Activated gamma-delta T cell (primary cell): ENCODE data around the gene TRNAU1AP.
"Not testable (repeated sequence)": the region's sequence is repeated elsewhere in the genome, so short reads cannot be mapped to it uniquely, and the experiment has no call there.

Experiments used
- DNase-seq: peaks from one replicate; lab custom pipeline; 2025; lab: John Stamatoyannopoulos, UW
- total RNA-seq, 2 donors: gene quantifications; one replicate each; lab custom pipeline; 2026; lab: John Stamatoyannopoulos, UW

Gene TRNAU1AP
- 53.9 to 59.5 reads per million in 2 donors for total RNA-seq

- DNase-seq, result peak; percentile 93
Measured at GRCh38 chr1:28552758-28553663, at the start of gene TRNAU1AP. TRNAU1AP (plus strand) TSS chr1:28553085; CDS start chr1:28553111, 26 bp downstream.

- DNase-seq, result no peak
Measured at GRCh38 chr1:28503117-28503516, 49.8 kb upstream of the TRNAU1AP start.

DNA sequence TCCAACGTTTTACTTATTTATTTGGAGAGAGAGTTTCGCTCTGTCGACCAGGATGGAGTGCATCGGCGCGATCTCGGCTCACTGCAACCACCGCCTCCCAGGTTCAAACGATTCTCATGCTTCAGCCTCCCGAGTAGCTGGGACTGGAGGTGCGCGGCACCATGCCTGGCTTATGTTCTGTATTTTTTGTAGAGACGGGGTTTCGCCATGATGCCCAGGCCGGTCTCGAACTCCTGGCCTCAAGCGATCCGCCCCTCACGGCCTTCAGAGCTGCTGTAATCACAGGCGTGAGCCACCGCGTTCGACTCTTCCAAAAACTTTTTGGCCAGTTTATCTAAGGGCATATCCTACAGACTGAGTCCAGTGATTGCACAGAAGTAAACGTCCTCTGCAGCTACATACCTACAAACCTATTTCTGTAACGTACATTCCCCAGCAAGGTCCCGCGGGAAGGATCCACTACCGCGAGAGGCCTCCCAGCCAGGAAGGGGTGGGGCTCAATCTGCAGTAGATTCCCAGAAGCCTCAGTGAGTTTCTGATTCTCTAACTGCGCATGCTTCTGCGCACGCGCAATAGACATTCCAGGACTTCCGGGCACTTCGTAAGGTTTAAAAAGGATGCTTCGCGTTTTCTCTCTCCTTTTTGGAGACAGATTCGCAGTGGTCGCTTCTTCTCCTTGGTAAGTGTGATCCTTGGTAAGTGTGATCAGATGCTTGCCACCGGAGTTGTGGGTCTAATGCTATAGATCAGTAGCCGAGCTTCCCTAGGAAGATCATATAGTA is 47.3 kb upstream of the TRNAU1AP start, which contains the start of gene RCC1:
Gene RCC1, plus strand, starts transcription at position 638 of the 782 bp plus-strand sequence. CDS start 23,824 bp downstream, outside the sequence.
- DNase-seq, result peak; percentile 51

GRCh38 chr1:28506907-28507246 is 46.0 kb upstream of the TRNAU1AP start:
- no peak for DNase-seq

DNA sequence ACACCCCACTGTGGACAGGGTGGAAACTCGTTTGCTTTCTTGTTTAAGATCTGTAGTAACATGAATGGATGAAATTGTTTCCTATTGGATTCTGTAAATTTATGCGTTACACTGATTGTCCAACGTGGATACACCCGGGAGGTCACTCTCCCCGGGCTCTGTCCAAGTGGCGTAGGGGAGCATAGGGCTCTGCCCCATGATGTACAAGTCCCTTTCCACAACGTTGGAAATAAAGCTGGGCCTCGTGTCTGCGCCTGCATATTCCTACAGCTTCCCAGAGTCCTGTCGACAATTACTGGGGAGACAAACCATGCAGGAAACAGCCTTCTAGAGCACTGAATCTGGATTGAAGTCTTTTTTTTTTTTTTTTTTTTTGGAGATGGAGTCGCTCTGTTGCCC is 45.6 kb upstream of the TRNAU1AP start:
- DNase-seq, result no peak

DNA sequence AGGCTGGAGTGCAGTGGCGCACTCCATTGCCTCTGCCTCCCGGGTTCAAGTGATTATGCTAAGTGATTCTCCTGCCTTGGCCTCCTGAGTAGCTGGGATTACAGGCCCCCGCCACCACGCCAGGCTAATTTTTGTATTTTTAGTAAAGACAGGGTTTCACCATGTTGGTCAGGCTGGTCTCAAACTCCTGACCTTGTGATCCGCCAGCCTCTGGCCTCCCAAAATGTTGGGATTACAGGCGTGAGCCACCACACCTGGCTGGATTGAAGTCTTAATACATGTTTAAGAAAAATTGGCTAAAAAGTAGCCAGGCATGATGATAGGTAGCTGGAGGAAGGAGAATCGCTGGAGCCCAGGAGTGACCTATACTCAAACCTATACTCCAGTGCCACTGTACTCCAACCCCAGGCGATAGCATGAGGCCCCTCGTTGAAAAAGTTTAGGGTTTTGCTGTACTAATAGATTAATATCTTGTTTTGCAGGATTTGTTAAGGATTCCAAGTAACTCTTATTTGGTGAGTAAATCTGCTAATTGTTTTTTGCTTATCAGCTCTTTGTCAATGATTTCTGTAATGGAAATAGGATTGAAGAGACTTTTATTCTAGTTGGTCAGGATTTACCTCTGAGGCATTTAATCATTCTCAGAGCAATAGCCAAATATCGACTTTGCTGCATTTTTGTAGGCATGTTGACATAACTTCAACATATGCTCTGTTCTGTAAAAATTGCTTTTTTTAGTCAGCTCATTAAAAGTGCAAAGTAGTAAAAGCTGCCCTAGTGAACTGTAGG is 45.0 kb upstream of the TRNAU1AP start:
- DNase-seq, result no peak

DNA sequence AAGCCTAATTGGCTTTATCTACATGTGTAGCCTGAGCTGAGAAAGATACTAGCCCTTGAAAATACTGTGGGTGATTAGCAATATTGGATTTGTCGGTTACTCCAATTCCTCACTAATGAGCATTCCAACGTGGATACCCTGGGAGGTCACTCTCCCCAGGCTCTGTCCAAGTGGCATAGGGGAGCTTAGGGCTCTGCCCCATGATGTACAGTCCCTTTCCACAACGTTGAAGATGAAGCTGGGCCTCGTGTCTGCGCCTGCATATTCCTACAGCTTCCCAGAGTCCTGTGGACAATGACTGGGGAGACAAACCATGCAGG is 44.5 kb upstream of the TRNAU1AP start:
- DNase-seq, result no peak

DNA sequence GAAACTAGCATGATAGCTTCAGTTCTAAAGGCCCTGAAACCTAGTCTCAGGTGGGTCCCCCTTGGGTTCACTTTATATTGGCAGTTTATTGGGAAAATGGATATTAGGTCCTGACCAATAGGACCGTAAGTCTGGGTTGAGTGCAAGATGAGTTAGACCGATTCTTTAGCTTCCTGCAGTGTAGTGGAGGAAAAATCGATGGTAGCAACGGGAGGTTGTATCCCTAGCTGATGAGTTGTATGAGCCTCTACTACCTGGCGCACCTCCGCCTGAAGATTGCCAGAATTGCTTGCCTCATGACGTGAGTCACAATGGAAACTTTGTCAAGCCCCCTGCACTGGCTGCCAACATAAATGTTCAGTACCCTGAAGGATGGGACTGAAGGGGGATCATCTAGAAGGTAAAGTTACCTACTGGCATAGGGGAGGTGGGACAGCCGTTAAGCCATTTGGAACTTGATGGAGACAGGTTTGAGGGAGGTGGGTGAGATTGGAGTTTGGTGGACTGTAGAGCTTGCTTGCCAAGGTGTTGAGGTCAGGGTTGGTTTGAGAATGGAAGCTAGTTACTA is 43.1 kb upstream of the TRNAU1AP start:
- no peak for DNase-seq

DNA sequence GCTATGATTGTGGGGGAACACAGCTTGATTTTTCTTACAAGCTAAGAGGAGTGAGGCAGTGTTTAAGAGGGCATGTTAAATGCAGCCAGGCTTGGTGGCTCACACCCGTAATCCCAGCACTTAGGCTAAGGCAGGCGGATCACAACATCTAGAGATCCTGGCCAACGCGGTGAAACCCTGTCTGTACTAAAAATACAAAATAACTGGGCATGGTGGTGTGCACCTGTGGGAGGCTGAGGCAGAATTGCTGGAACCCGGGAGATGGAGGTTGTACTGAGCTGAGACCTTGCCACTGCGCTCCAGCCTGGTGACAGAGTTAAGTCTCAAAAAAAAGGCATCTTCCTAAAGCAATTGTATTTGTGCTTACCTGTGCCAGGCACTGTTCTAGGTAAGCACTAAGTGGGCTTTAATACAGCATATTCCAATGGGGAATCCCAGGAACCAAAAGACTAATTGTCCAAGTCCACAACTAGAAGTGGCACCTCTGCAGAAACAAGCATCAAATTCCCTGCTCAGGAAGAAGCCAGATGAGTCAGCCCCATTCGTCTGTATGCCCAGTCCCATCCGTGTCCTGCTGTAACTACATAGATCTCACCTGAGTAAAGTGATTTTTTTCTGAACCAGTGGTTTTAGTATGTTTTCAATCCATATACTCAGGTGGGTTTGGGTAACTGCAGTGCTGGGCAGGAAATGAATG is 42.5 kb upstream of the TRNAU1AP start:
- DNase-seq, result no peak

DNA sequence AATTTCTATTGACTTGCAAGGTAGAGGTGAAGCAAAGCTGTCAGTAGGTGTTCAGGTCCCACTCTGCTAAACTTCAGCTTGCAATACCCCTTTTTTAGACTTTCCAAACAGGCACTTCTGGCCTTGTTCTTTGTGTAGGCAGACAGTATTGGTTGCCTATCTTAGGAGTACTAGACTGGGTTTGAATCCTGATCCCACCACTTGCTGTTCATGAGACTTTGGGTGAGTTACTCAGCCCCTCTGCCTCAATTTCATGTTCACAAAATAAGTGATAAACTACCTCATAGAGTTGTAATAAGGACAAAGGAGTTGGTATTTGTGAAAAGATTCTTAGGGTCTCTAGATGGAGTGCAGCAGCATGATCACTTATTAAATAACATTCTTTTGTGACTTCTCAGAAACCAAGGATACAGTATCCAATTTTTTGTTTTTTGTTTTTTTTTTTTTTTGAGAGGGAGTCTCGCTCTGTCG is 41.9 kb upstream of the TRNAU1AP start:
- DNase-seq, result no peak

DNA sequence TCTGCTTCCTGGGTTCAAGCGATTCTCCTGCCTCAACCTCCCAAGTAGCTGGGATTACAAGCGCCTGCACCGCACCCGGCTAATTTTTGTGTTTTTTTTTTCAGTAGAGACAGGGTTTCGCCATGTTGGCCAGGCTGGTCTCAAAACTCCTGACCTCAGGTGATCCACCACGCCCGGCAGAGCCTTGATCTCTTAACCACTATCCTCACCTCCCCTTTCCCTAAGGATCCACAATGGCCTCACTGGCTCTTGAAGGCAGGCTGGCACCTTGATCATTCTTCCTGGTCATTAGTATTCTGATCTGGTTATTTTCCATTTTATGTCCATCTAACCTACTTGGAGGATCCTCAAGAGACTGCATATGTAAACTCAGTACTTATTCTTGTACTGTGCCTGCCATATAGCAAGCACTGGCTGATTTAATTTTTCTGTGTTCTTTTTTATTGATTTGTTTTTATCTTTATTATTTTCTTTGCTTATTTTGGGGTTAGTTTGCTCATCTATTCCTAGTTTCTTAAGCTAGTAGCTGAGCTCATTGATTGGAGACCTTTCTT is 40.8 kb upstream of the TRNAU1AP start:
- DNase-seq, result no peak

GRCh38 chr1:28514445-28514933 is 38.4 kb upstream of the TRNAU1AP start:
- DNase-seq, result not testable (repeated sequence)

- no peak for DNase-seq
Measured at GRCh38 chr1:28516518-28516956, 36.3 kb upstream of the TRNAU1AP start.

DNA sequence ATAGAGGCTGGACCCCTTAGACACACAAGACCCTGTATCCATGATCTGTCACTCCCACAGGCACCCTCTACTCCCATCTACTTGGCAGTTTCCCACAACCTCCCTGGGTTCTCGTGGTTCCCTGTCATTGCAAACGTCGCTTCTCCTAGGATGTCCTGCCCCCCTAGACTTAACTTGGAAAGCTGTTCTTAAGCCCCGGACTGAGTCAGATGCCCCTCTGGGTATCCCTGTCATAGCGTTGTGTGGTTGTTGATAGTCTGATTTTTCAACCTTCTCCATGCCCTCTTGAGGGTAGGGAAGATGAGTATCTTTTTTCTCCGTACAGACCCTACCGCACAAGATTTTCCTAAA is 35.3 kb upstream of the TRNAU1AP start:
- no peak for DNase-seq

- DNase-seq, result peak; percentile 75
Measured at GRCh38 chr1:28518000-28518744, 34.7 kb upstream of the TRNAU1AP start.

DNA sequence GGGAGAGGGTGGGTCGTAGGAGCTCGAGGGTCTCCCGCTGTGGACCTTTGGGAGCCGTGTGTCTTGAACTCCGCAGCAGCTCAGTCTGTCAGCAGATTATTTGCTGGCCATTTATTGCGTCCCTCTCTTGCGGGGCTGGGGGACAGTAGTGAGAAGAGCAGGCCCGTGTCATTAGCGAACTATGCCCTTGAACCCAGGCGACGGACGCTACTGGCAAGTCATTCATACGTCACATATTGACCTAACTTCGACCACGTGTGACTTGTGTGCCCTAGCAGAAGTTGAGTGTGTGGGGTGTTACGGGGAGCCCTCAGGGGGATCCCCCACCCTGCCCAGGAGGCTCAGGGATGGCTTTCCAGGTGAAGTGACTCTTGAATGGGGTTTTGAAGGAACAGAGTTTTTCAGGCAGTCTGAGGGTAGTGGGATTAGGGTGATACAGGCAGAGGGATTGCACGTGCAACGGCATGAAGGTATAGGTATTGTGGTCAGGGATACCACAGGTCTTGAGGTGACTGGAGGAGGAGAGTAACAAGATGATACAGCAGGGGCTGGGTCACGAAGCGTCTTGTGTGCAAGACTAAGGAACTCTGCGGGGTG is 34.0 kb upstream of the TRNAU1AP start:
- DNase-seq, result no peak

- DNase-seq, result no peak
Measured at GRCh38 chr1:28519946-28520725, 32.7 kb upstream of the TRNAU1AP start.

DNA sequence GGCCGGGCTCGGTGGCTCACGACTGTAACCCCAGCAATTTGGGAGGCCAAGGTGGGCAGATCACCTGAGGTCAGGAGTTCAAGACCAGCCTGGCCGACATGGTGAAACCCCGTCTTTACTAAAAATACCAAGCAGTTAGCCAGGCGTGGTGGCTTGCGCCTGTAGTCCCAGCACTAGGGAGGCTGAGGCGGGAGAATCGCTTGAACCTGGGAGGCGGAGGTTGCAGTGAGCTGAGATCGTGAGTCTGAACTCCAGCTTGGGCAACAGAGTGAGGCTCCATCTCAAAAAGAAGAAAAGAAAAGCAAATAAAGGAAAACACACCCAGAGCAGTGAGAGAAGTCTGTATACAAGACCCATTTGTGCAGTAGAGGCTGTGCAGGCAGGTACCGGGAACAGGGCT is 32.1 kb upstream of the TRNAU1AP start:
- not testable (repeated sequence) for DNase-seq
